Ureter (tissue), 1 donor: Measurements from ENCODE around the gene GRIK4. TPM values are rescaled to one million over a fixed set of nuclear protein-coding genes. Genes with fewer than 3 reads are reported as not detected.

Source experiments
- DNase-seq: peaks from one replicate; pipeline ENCODE4 v3.0.0-alpha.2; 2020; ENCODE audit warnings: low spot score
- total RNA-seq: library from RNA; stranded (reverse); gene quantifications from one replicate; pipeline ENCODE4 v1.2.4, GENCODE V29; 2023
- donor health status: DM: yes; HTN: yes; CAD: no.

The GRIK4 gene
- total RNA-seq, 1 donor from 2014 or later, result 0.21 TPM

- DNase-seq, result peak; percentile 87
Measured at GRCh38 chr11:120547811-120548681, 36.5 kb downstream of the GRIK4 start.

DNA sequence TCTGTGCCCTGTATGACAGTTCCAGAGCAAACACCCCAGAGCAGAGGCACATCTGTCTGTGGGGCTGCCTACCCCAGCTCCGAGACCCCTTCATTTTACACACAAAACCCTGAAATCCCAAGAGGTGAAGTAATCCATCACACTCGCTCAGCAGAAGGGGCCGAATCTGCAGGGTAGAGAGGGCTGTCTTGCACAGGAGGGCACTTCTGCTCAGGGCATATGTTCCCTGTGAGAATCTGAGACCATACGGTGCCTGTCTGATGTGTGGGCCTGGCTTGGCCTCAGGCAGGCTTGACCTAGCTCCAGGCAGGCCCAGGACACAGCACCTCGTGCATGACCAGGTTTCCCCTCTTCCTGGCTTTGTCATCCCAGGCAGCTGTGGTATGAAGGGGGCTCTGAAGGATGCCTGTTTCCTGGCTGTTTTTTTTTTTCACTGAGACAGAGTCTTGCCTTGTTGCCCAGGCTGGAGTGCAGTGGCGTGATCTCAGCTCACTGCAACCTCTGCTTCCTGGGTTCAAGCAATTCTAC lies 37.2 kb downstream of the GRIK4 start:
- DNase-seq, result no peak

DNA sequence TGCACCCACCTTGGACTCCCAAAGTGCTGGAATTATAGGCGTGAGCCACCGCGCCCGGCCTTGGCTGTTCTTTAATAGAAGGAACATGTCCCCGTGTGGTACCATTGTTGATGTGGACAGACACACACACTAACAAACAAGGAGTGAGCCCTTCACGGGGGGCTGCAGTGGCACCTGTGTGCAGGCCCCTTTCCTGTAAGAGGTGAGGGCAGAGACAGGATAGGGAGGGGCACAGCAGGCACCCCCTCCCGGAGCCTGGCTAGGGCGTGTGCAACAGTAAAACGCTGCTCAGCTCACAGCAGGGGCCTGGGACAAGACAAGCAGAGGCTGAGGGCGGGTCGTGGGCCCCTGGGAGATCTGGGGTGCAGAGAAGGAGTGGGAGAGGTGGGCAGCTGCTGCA lies 37.8 kb downstream of the GRIK4 start:
- DNase-seq, result no peak

GRCh38 chr11:120550007-120550406 lies 38.5 kb downstream of the GRIK4 start:
- no peak for DNase-seq

GRCh38 chr11:120551191-120551590 lies 39.6 kb downstream of the GRIK4 start:
- DNase-seq, result no peak

DNA sequence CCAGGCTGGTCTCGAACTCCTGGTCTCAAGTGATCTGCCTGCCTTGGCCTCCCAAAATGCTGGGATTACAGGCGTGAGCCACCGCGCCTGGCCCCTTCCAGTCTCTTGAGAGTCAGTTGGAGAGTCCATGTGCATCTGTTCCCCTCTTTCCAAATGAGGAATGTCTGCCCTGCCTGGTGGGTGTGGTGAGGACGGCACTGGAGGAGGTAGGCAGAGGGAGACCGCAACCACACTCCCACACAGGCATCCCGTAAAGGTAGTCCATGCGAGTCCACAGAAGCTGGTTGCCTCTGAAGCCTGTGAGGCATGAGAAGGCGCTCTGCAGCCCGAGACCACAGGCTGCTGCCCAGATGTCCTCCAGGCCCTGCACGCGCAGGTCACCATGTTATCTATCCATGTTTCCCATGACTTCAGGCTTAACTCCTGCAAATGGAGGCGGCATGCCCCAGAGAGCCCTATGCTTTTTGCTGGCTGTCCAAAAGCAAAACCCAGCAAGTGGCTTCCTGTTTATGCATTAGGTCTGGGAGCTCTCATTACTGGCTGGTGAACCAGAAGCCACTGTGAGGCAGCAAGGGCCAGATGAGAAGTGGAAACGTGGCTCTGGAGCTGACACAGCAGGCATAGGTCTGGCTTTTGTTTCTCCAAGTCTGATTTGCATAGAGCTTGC lies 43.4 kb downstream of the GRIK4 start:
- DNase-seq, result no peak

DNA sequence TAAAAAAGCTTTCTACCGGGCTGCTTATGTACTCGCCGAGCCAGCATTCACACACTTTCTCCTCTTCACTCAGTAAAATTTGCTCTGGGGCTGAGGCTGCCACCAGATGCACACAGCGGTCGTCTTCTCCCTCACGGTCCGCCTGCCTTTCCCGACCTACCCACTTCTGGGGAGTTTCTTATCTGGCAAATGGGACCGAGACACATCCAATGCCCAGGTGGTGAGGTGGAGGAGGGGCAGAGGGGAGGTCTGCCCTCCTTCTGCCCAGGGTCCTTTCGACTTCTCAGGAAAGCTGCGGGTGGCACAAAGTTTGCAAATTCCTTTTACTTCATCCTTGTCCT lies 43.9 kb downstream of the GRIK4 start:
- DNase-seq, result no peak

DNA sequence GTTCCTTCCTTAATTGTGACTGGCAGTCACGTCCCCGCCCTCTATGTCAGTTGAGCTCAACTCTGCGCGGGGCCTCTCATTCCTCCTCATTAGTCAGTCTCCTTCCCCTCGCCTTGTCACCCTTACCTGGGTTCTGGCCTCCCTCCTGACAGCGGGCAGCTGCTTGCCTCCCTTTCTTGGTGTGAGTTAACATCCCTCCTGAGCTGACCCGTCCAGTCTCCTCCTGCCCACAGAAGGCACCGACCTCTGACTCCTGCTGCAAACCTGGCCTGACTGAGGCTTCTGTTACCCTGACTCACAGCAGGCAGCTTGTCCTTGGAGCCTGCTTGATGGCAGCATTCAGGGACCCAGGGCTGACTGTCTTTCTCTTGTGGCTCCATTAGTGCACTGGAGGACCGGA lies 45.2 kb downstream of the GRIK4 start:
- no peak for DNase-seq

- DNase-seq, result no peak
Measured at GRCh38 chr11:120558744-120559431, 47.3 kb downstream of the GRIK4 start.

DNA sequence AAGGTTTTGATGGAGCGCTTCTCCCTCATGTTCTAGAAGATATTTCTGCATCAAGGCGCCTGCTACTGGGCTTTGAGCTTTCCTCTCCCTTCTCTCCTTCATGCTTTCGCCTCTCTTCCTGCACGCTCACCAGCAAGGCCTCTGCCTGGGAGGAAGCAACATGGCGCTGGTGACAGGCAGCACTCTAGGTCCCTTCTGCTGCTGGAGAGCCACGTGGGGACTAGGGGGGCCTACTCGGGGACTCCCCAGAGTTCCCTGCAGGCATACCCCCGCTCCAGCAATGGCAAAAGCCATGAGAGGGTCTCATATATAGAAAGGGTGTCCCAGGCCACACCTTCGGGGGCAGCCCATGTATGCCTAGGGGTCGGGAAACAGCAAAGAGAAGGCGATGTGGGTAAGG lies 49.7 kb downstream of the GRIK4 start:
- DNase-seq, result no peak

DNA sequence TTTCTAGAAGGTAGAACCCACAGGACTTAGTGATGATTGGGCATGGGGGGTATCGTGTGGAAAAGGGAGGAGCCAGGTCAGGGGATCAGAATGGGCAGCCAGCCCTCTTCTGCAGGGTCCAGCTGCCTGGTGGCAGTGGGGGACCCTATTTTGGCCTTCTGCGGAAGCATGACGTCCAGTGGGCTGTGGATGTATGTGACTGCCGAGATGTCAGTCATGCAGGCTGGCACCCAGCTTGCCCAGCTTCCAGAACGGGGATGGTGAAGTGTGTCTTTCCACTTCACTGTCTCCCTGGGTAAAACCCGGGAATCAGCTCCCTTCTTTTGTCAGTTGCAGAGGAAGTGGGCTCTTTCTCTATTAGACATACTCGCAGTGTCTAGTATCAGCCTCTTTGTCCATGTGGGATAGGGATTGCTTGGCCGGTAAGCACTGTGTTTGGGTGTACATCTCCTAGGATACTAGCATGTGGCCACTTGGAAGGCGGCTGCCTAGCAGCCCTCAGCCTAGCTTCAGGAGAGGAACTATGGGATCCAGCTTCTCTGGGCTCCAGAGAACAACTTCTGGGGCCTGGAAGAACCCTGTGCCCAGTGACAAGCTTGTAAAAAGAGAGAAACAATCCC lies 51.4 kb downstream of the GRIK4 start:
- no peak for DNase-seq

DNA sequence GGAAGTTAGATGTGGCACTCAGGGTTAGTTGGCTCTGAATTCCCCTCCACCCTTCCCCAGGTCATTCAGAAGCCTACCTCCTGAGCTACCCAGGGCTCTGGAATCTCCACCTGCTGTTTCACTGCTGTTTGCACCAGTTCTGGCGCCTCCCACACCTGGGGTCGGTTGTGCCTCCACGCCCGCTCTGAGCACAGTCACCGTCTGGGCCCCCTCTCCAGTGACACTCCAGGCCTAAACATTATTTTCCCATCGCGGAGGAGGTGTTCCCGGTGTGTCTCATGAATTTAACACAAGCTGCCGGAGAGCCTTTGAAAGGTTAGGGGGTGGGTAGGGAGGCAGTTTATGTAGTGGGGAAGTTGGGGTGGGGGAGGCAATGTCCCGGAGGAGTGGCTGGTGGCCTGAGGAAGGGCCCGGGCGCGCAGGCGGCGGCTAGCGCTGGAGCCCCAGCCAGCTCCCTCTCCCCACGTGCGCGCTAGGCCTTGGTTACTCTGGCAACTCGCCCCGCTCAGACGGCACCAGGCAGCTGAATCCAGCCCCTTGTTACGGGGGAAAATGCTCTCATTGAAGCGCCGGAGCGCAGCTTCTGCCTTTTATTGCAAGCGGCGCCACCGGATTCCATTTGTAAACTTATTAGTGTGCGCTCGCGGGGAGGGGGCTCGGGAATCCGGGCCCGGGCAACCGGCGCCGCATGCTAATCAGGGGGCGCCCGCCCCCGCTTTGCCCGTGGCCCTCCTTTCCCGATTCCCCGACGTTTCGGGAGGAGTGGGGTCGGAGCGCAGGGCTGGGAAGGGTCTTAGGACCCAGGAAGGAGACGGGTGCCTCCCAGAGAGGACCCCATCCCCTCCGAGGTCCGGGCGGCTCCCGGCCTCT lies 52.4 kb downstream of the GRIK4 start:
- DNase-seq, result no peak

DNA sequence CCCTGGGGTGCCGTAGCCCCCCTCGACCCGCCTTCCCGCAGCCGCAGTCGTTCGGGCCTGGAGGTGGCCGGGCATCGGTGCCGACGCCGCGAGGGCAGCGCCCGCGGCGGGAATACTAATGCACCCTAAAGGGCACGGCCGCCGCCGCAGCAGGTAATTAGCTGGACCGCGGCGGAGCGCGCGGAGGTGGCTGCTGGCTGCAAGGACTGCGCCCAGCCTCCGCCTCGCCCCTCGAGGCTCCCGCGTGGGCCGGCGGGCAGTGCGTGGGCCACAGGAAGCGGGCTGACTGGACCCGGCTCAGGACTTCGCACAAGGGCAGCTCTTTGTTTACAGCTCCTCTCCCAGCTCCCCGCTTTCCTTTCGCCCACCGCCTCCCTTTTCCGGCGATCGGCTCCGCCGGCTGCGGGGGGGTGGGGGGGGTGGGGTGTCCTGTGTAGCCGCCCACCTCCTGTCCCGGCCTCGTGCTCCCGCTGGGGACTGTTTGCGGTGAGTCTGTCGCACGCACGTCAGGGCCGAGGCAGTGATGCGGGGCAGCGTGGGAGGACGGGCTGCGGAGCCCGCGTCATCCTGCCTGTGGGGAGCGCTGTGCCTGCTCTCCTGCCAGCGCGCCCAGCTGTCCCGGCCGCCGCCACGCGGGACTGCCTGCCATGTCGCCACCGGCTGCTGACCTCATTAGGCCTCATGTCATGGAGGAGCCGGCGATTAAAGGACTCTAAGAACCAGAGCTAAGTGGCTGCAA lies 53.2 kb downstream of the GRIK4 start:
- no peak for DNase-seq

DNA sequence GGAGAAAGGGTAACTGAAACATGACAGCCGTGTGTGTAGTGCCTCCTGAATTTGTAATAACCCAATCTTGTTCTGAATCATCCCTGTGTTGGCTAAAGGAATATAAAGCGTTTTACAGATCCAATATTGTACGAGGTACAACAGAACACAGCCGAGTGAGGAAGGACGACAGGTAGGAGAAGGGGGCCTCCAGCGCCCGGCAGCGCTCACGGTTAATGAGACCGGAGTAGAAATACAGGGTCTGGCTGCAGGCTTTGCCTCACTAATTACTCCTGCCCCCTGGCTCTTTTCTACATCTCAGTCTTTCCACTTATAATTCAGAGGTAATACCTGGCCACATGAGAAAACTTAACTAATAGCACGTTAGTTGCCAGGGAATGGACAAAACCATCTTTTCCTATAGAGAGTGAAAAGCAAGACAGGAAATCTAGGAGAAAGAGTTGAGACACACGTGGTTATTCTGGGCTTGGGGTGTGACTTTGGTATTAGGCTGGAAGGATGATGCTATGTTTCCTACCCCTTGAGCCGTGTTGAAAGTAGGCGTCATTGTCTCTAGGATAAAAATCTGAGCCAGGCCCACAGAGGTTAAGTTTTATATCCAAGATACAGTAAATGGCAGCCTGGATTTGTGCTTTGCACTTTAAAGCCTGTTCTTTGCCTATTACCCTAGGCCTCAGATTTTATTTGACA lies 54.1 kb downstream of the GRIK4 start:
- DNase-seq, result no peak

DNA sequence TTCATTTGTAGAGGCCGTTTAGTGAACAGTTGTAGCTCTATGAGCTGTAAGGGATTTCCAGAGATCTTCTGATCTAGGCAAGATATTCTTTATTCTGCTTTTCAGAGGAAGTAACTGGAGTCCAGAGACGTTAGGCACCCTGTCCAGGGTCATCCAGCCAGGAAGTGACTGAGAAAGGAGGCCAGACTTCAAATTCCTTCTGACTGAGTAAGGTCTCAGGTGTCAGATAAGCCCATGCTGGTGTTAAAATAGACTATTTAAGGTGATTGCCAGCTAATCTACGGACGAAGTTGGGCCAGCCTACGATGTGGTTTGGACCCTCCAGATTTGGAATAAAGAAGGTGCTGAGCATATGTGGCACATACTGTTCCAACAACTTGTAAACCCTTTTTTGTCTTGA lies 54.6 kb downstream of the GRIK4 start:
- no peak for DNase-seq

DNA sequence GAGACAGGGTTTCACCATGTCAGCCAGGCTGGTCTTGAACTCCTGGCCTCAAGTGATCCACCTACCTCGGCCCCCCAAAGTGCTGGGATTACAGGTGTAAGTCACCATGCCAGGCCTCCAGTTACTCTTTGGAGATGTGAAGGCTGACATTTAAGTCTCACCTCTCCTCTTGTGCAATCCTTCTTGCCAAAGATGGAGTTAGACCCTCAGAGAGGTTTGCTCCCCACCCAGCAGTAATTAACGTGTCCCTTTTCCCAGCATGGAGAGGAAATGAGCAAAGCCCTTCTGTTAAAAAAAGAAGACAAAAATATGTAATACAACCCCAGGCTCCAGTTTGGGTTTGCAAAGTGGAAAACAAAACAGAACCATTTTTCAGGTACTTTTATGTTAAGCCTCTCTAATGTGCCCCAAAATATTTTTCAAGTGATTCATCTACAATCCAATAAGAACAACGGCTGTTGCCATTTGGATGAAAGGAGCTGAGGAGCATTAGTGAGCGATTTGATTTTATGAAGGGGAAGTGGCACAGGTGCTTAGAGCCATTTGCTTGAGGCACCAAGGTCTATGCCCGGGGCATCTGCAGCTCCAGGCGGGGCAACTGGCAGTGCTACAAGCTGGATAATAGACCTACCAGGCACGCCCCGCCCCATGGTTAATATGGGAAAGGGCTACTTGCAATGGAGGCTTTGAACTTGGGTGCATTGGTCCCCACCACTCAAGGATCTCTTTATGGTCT lies 57.2 kb downstream of the GRIK4 start:
- DNase-seq, result no peak

GRCh38 chr11:120569861-120570260 lies 58.3 kb downstream of the GRIK4 start:
- no peak for DNase-seq

DNA sequence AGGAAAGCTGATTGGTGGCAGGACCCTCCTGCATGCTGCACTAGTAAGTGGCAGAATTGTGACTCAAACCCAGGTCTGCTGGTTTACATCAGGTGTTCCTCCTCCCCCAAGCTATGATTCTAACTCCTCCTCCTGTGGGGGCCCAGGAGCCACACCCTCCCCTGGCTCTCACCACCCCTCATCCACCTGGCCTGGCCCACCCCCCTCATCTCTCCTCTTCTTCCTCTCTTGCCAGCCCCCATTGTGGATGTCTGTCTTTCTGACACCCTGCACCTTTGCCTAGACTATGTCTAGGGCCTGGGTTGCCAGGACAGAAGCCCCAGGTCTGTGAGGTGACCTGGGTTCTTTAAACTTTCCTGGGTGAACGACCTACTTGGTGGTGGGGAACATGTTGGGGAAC lies 59.9 kb downstream of the GRIK4 start:
- DNase-seq, result no peak

DNA sequence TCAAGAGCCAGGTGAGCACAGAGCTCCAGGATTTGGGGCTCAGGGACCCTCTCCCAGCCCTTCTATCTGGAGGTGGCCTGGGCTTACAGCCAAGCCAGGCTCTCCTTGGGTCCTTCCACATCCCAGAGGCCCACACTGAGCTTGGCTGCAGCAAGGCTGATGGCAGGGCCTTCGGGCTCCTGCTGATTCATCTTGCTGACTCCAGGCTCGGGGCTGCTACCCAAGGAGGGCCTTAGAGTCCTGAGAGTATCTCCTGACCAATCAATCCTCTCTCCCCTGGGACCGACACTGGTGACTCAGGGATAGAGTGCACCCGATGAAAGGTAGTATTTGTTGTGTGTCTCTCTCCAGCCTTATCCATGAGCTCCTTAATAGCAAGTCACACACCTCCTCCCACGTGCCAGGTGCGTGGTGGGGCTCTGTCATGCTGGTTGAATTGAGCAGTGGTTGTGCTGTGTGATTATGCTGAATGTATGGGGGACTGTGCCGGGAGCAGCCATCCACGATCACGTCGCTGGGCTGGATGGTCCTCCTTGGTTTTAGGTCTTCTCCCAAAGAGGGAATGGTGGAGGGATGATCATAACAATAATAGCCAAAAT lies 62.3 kb downstream of the GRIK4 start:
- no peak for DNase-seq
